ENCODE measurements around the gene CPNE9. TPM values are rescaled to one million over a fixed set of nuclear protein-coding genes. Genes with fewer than 3 reads are reported as not detected.

CPNE9 gene
- total RNA-seq, 1 experiment from 2014 or later, result not detected

- 0 out of 2 replicates have a peak, but pooled peaks cover 1% of the 10 kb centered on the region for H3K4me1 ChIP-seq
- H3K27me3 Mint-ChIP-seq (ENCODE audit: insufficient read depth, unreplicated experiment), result no peaks in the 10 kb centered on the region
- ChIA-PET POLR2A (no interaction called here), CTCF (no interaction called here)
- no peaks in the 10 kb centered on the region for H3K9me3 ChIP-seq
- H3K36me3 Mint-ChIP-seq (ENCODE audit: insufficient read depth, unreplicated experiment), result peaks cover 9% of the 10 kb centered on the region
- no peak overlapping the region for H3K27ac Mint-ChIP-seq (ENCODE audit: unreplicated experiment)
- no peaks in the 10 kb centered on the region for H3K4me1 Mint-ChIP-seq (ENCODE audit: low read depth, unreplicated experiment)
- BruUV-seq (replicated peaks), result no TSS peak
- H3K27me3 ChIP-seq (replicated peaks; ENCODE audit: control insufficient read depth, insufficient read depth, low read length), result no peaks in the 10 kb centered on the region; the same call in 1 of the 2 replicates
- TF ChIP-seq, protein P1, sequence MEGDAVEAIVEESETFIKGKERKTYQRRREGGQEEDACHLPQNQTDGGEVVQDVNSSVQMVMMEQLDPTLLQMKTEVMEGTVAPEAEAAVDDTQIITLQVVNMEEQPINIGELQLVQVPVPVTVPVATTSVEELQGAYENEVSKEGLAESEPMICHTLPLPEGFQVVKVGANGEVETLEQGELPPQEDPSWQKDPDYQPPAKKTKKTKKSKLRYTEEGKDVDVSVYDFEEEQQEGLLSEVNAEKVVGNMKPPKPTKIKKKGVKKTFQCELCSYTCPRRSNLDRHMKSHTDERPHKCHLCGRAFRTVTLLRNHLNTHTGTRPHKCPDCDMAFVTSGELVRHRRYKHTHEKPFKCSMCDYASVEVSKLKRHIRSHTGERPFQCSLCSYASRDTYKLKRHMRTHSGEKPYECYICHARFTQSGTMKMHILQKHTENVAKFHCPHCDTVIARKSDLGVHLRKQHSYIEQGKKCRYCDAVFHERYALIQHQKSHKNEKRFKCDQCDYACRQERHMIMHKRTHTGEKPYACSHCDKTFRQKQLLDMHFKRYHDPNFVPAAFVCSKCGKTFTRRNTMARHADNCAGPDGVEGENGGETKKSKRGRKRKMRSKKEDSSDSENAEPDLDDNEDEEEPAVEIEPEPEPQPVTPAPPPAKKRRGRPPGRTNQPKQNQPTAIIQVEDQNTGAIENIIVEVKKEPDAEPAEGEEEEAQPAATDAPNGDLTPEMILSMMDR (IDR thresholded peaks at IDR 0.05; ENCODE audit: insufficient read depth in 1 of 2, low read depth in 1 of 2, low read length in 1 of 2, severe bottlenecking in 1 of 2, unreplicated experiment in 1 of 2), result no peak
- no peaks in the 10 kb centered on the region; the same call in none of the 2 replicates for H3K36me3 ChIP-seq (ENCODE audit: control insufficient read depth, insufficient read depth, low read length)
- intact Hi-C loops (cut with micrococcal nuclease; ENCODE audit: unreplicated experiment), result no loop called here
- H3K4me3 ChIP-seq (ENCODE audit: low read depth, low read length), result no peak overlapping the region
- H3K4me3 Mint-ChIP-seq (ENCODE audit: unreplicated experiment), result no peak overlapping the region
- no peak for DNase-seq
- H3K9me3 Mint-ChIP-seq (ENCODE audit: unreplicated experiment), result no peaks in the 10 kb centered on the region
Measured at GRCh38 chr3:9698293-9698692, 5.3 kb upstream of the CPNE9 start.

- no peaks in the 10 kb centered on the region; the same call in 1 of the 2 replicates for H3K27me3 ChIP-seq (replicated peaks; ENCODE audit: control insufficient read depth, insufficient read depth, low read length)
- no peaks in the 10 kb centered on the region for H3K9me3 Mint-ChIP-seq (ENCODE audit: unreplicated experiment)
- no peaks in the 10 kb centered on the region for H3K27me3 Mint-ChIP-seq (ENCODE audit: insufficient read depth, unreplicated experiment)
- H3K9me3 ChIP-seq, result no peaks in the 10 kb centered on the region
- CTCF ChIA-PET, result no interaction called here
- no TSS peak for BruUV-seq (replicated peaks)
- H3K4me3 Mint-ChIP-seq (ENCODE audit: unreplicated experiment), result no peak overlapping the region
- DNase-seq, result no peak
- POLR2A ChIA-PET, result no interaction called here
- H3K4me1 ChIP-seq, result 0 out of 2 replicates have a peak, but pooled peaks cover 5% of the 10 kb centered on the region
- no peak overlapping the region for H3K27ac Mint-ChIP-seq (ENCODE audit: unreplicated experiment)
- intact Hi-C loops (cut with micrococcal nuclease; ENCODE audit: unreplicated experiment), result loop anchor here (10.0 kb wide), 1 partner anchor 196 kb away; no protein-coding TSS in a partner anchor
- TF ChIP-seq, protein P1 (IDR thresholded peaks at IDR 0.05; ENCODE audit: insufficient read depth in 1 of 2, low read depth in 1 of 2, low read length in 1 of 2, severe bottlenecking in 1 of 2, unreplicated experiment in 1 of 2), result no peak
- no peak overlapping the region for H3K4me3 ChIP-seq (ENCODE audit: low read depth, low read length)
- H3K36me3 Mint-ChIP-seq (ENCODE audit: insufficient read depth, unreplicated experiment), result peaks cover 9% of the 10 kb centered on the region
- H3K36me3 ChIP-seq (ENCODE audit: control insufficient read depth, insufficient read depth, low read length), result no peaks in the 10 kb centered on the region
- H3K4me1 Mint-ChIP-seq (ENCODE audit: low read depth, unreplicated experiment), result no peaks in the 10 kb centered on the region
Measured at GRCh38 chr3:9700536-9700935, 3.1 kb upstream of the CPNE9 start.

GRCh38 chr3:9701006-9701405 is 2.6 kb upstream of the CPNE9 start:
- H3K36me3 ChIP-seq (ENCODE audit: control insufficient read depth, insufficient read depth, low read length), result no peaks in the 10 kb centered on the region
- H3K4me3 ChIP-seq (ENCODE audit: low read depth, low read length), result no peak overlapping the region
- no peaks in the 10 kb centered on the region for H3K9me3 Mint-ChIP-seq (ENCODE audit: unreplicated experiment)
- H3K36me3 Mint-ChIP-seq (ENCODE audit: insufficient read depth, unreplicated experiment), result peaks cover 9% of the 10 kb centered on the region
- ChIA-PET CTCF (no interaction called here), POLR2A (interaction anchor here (0.6 kb wide), 1 partner anchor 30 kb away, joined by 3 read pairs; no protein-coding TSS in a partner anchor)
- intact Hi-C loops (cut with micrococcal nuclease; ENCODE audit: unreplicated experiment), result loop anchor here (10.0 kb wide), 1 partner anchor 196 kb away; no protein-coding TSS in a partner anchor
- no peak for DNase-seq
- H3K27me3 Mint-ChIP-seq (ENCODE audit: insufficient read depth, unreplicated experiment), result peaks cover under 1% of the 10 kb centered on the region
- no peaks in the 10 kb centered on the region for H3K4me1 Mint-ChIP-seq (ENCODE audit: low read depth, unreplicated experiment)
- H3K4me1 ChIP-seq, result 0 out of 2 replicates have a peak, but pooled peaks cover 5% of the 10 kb centered on the region
- BruUV-seq (replicated peaks), result no TSS peak
- TF ChIP-seq, protein P1 (IDR thresholded peaks at IDR 0.05; ENCODE audit: insufficient read depth in 1 of 2, low read depth in 1 of 2, low read length in 1 of 2, severe bottlenecking in 1 of 2, unreplicated experiment in 1 of 2), result no peak
- H3K9me3 ChIP-seq, result no peaks in the 10 kb centered on the region
- no peaks in the 10 kb centered on the region; the same call in 1 of the 2 replicates for H3K27me3 ChIP-seq (replicated peaks; ENCODE audit: control insufficient read depth, insufficient read depth, low read length)
- H3K27ac Mint-ChIP-seq (ENCODE audit: unreplicated experiment), result no peak overlapping the region
- H3K4me3 Mint-ChIP-seq (ENCODE audit: unreplicated experiment), result no peak overlapping the region
